PFSK-1 (cell line): Measurements from ENCODE around the gene NRN1.

ENCODE experiments used
- FOXP2 ChIP-seq: optimal IDR thresholded peaks from 2 replicates; pipeline ENCODE3; 2011; ENCODE audit warnings: borderline replicate concordance, control low read depth, inconsistent platforms; ENCODE audit not compliant: insufficient read depth; ENCODE audit errors: extremely low read length, extremely low read depth
- POLR2AphosphoS5 ChIP-seq: IDR thresholded peaks from 2 replicates; pipeline ENCODE4 v1.6.1; 2012; ENCODE audit warnings: low read depth, mild to moderate bottlenecking, control low read depth, low read length, moderate library complexity
- REST ChIP-seq, 2 experiments: IDR thresholded peaks; 2 replicates each; pipeline versions ENCODE4 v1.6.1 to v1.8.0; 2011 to 2012; ENCODE audit warnings: low read depth in 2 of 2, low read length in 2 of 2, control low read depth in 1 of 2, inconsistent platforms in 1 of 2, mild to moderate bottlenecking in 1 of 2, moderate library complexity in 1 of 2; ENCODE audit not compliant: insufficient read depth in 1 of 2
- SIN3A ChIP-seq: IDR thresholded peaks from 2 replicates; pipeline ENCODE4 v1.6.1; 2012; ENCODE audit warnings: mild to moderate bottlenecking, low read length, moderate library complexity, borderline replicate concordance; ENCODE audit not compliant: insufficient read depth
- TAF1 ChIP-seq: IDR thresholded peaks from 2 replicates; pipeline ENCODE4 v1.6.1; 2012; ENCODE audit warnings: low read length, control low read depth, borderline replicate concordance; ENCODE audit not compliant: insufficient read depth

NRN1 gene

GRCh38 chr6:5989141-5989723, 17.5 kb downstream of the NRN1 start:
- TF ChIP-seq TAF1 (no peak), SIN3A (no peak)

GRCh38 chr6:5986861-5987260, 19.9 kb downstream of the NRN1 start:
- no peak for TF ChIP-seq TAF1
- no peak for TF ChIP-seq SIN3A
- TF ChIP-seq REST (IDR thresholded peaks at IDR 0.05; ENCODE audit: insufficient read depth in 1 of 2, low read depth in 2 of 2, low read length in 2 of 2) = no peak
- TF ChIP-seq FOXP2 = no peak
- no peak for TF ChIP-seq POLR2AphosphoS5

- TF ChIP-seq TAF1 (no peak), SIN3A (no peak), REST (IDR thresholded peaks at IDR 0.05; ENCODE audit: insufficient read depth in 1 of 2, low read depth in 2 of 2, low read length in 2 of 2) (no peak), FOXP2 (no peak), POLR2AphosphoS5 (no peak)
Observed at GRCh38 chr6:5984150-5985089, 22.3 kb downstream of the NRN1 start.

- TF ChIP-seq POLR2AphosphoS5 = no peak
- TF ChIP-seq REST (IDR thresholded peaks at IDR 0.05; ENCODE audit: insufficient read depth in 1 of 2, low read depth in 2 of 2, low read length in 2 of 2) = no peak
- TF ChIP-seq TAF1 = no peak
- no peak for TF ChIP-seq FOXP2
- no peak for TF ChIP-seq SIN3A
Observed at GRCh38 chr6:5981126-5982026, 25.3 kb downstream of the NRN1 start.

- TF ChIP-seq REST (IDR thresholded peaks at IDR 0.05; ENCODE audit: insufficient read depth in 1 of 2, low read depth in 2 of 2, low read length in 2 of 2) (no peak), FOXP2 (no peak), POLR2AphosphoS5 (no peak), SIN3A (no peak)
Observed at GRCh38 chr6:5979650-5980420, 26.9 kb downstream of the NRN1 start.
